Bladder microvascular endothelial cell (primary cell): Measurements from ENCODE around the gene TSLP. TPM values are rescaled to one million over a fixed set of nuclear protein-coding genes. Genes with fewer than 3 reads are reported as not detected.

ENCODE experiments used
- total RNA-seq: library from RNA; depleted of rRNA; stranded (reverse); fragments of >200 nt; gene quantifications from 2 replicates; pipeline ENCODE4 v1.2.3, GENCODE V29; 2014

Gene TSLP
- under 0.01 and 0.06 TPM in 2 replicates for total RNA-seq

DNA sequence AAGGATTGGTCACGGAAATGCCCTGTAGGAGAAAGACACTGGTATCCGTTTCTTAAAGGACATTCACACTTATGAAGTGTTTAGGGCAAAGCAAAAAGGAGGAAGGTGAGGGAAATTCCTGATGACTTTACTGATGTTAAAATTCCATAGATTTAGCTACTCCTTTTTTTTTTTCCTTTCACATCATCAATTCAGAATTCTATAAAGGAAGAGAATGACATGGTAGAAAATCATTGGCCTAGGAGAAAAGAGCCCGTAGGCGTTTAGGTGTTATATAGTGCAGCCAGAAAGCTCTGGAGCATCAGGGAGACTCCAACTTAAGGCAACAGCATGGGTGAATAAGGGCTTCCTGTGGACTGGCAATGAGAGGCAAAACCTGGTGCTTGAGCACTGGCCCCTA, at the start of gene TSLP:
TSS of gene TSLP (plus strand) at position 301 of the 400 bp plus-strand sequence. CDS start 178 bp downstream, outside the sequence.

DNA sequence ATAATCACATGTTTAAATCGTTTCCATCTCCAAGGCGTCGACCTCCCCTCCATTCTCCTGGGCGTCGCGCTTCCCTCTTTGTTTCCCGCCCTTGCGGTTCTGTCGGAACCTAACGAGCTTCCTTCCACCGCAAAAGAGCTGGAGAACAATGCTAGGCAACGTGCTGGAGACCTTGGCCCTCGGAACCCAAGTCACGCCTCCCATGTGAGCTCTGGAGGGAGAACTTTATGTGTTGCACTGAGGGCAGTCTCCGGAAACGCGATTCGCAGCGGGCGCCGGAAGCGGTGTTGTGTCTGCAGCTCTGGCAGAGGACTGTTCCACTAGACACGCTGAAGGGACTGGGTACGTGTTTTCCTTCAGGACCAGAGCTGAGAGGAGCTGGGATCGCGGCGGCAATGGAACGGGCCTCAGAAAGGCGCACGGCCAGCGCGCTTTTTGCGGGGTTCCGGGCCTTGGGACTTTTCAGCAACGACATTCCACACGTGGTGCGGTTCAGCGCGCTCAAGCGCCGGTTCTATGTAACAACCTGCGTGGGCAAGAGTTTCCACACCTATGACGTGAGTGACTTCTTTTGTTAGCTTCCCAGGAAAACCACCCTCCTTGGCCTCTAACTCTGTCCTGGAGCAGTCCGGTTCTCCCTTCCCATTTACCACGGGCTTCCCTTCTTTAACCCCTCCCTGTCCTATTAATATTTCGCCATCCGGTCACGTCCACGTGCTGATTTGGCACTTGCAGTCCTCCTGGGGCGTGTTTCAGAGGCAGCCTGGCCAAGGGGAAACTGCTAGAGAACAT, 20.7 kb downstream of the TSLP start, which contains the start of gene WDR36:
TSS of gene WDR36 (plus strand) at position 287 of the 792 bp plus-strand sequence. CDS start at position 396, 109 bp downstream.

Other genes with a start within 250 kb of the TSLP start
- gene WDR36, start 20.6 kb downstream of the TSLP start, total RNA-seq = 24.8 and 68.5 TPM in 2 replicates
- 0.32 and 2.3 TPM in 2 replicates for gene CAMK4, start 152.7 kb downstream of the TSLP start, total RNA-seq